Measurements from ENCODE around the gene PC.

GRCh38 chr11:66866007-66866406 is 92.2 kb downstream of the PC start:
- TF ChIP-seq EZH2 (IDR thresholded peaks at IDR 0.05; ENCODE audit: low read depth, unreplicated experiment) (no peak), REST (IDR thresholded peaks at IDR 0.05; ENCODE audit: unreplicated experiment) (no peak), POLR2AphosphoS5 (IDR thresholded peaks at IDR 0.05; ENCODE audit: low read depth) (no peak)
